ENCODE results near the gene TTF2. TPM values are rescaled to one million over a fixed set of nuclear protein-coding genes. Genes with fewer than 3 reads are reported as not detected.

The TTF2 gene
- total RNA-seq, 1 experiment from 2014 or later, result 91.4 TPM

- Histone ChIP-seq H3K27ac (ENCODE audit: low read depth, low read length, poor library complexity, severe bottlenecking) (no peak overlapping the region), H3K27me3 (replicated peaks; ENCODE audit: insufficient read depth, low read depth, low read length, poor library complexity) (no peaks in the 10 kb centered on the region), H3K36me3 (ENCODE audit: insufficient read depth, low read length, poor library complexity, severe bottlenecking) (no peaks in the 10 kb centered on the region), H3K4me1 (ENCODE audit: insufficient read depth, low read length, poor library complexity, severe bottlenecking) (no peaks in the 10 kb centered on the region), H3K4me3 (ENCODE audit: low read depth, low read length, poor library complexity, severe bottlenecking) (no peak overlapping the region), H3K9me3 (ENCODE audit: low read depth, low read length, poor library complexity, severe bottlenecking) (no peaks in the 10 kb centered on the region)
- ChIA-PET CTCF (no interaction called here), POLR2A (ENCODE audit: low non-redundant PET) (no interaction called here)
- TF ChIP-seq, protein P1, sequence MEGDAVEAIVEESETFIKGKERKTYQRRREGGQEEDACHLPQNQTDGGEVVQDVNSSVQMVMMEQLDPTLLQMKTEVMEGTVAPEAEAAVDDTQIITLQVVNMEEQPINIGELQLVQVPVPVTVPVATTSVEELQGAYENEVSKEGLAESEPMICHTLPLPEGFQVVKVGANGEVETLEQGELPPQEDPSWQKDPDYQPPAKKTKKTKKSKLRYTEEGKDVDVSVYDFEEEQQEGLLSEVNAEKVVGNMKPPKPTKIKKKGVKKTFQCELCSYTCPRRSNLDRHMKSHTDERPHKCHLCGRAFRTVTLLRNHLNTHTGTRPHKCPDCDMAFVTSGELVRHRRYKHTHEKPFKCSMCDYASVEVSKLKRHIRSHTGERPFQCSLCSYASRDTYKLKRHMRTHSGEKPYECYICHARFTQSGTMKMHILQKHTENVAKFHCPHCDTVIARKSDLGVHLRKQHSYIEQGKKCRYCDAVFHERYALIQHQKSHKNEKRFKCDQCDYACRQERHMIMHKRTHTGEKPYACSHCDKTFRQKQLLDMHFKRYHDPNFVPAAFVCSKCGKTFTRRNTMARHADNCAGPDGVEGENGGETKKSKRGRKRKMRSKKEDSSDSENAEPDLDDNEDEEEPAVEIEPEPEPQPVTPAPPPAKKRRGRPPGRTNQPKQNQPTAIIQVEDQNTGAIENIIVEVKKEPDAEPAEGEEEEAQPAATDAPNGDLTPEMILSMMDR (conservative IDR thresholded peaks at IDR 0.05; ENCODE audit: low read depth, low read length), result no peak
- no peak for TF ChIP-seq EZH2 (IDR thresholded peaks at IDR 0.05; ENCODE audit: borderline replicate concordance, low read depth, low read length, poor library complexity, severe bottlenecking)
- DNase-seq (ENCODE audit: low spot score), result no peak
- BruUV-seq (replicated peaks), result no TSS peak
- intact Hi-C loops (cut with micrococcal nuclease; ENCODE audit: unreplicated experiment), result no loop called here
Observed at GRCh38 chr1:117034791-117035290, 25.3 kb upstream of the TTF2 start.

- Histone ChIP-seq H3K27me3 (replicated peaks; ENCODE audit: insufficient read depth, low read depth, low read length, poor library complexity) (no peaks in the 10 kb centered on the region), H3K9me3 (ENCODE audit: low read depth, low read length, poor library complexity, severe bottlenecking) (no peaks in the 10 kb centered on the region), H3K27ac (ENCODE audit: low read depth, low read length, poor library complexity, severe bottlenecking) (no peak overlapping the region), H3K36me3 (ENCODE audit: insufficient read depth, low read length, poor library complexity, severe bottlenecking) (no peaks in the 10 kb centered on the region), H3K4me1 (ENCODE audit: insufficient read depth, low read length, poor library complexity, severe bottlenecking) (no peaks in the 10 kb centered on the region), H3K4me3 (ENCODE audit: low read depth, low read length, poor library complexity, severe bottlenecking) (no peak overlapping the region)
- intact Hi-C loops (cut with micrococcal nuclease; ENCODE audit: unreplicated experiment), result no loop called here
- TF ChIP-seq EZH2 (IDR thresholded peaks at IDR 0.05; ENCODE audit: borderline replicate concordance, low read depth, low read length, poor library complexity, severe bottlenecking), result no peak
- TF ChIP-seq, protein P1 (conservative IDR thresholded peaks at IDR 0.05; ENCODE audit: low read depth, low read length), result no peak
- no TSS peak for BruUV-seq (replicated peaks)
- ChIA-PET CTCF (no interaction called here), POLR2A (ENCODE audit: low non-redundant PET) (no interaction called here)
- DNase-seq (ENCODE audit: low spot score), result no peak
Observed at GRCh38 chr1:117036018-117036461, 24.1 kb upstream of the TTF2 start.

- TF ChIP-seq, protein P1 (conservative IDR thresholded peaks at IDR 0.05; ENCODE audit: low read depth, low read length), result no peak
- no peak for TF ChIP-seq EZH2 (IDR thresholded peaks at IDR 0.05; ENCODE audit: borderline replicate concordance, low read depth, low read length, poor library complexity, severe bottlenecking)
- no TSS peak for BruUV-seq (replicated peaks)
- no peak overlapping the region for H3K27ac ChIP-seq (ENCODE audit: low read depth, low read length, poor library complexity, severe bottlenecking)
- CTCF ChIA-PET, result no interaction called here
- H3K36me3 ChIP-seq (ENCODE audit: insufficient read depth, low read length, poor library complexity, severe bottlenecking), result no peaks in the 10 kb centered on the region
- intact Hi-C loops (cut with micrococcal nuclease; ENCODE audit: unreplicated experiment), result no loop called here
- no peak overlapping the region for H3K4me3 ChIP-seq (ENCODE audit: low read depth, low read length, poor library complexity, severe bottlenecking)
- POLR2A ChIA-PET (ENCODE audit: low non-redundant PET), result no interaction called here
- no peaks in the 10 kb centered on the region for H3K4me1 ChIP-seq (ENCODE audit: insufficient read depth, low read length, poor library complexity, severe bottlenecking)
- no peaks in the 10 kb centered on the region for H3K9me3 ChIP-seq (ENCODE audit: low read depth, low read length, poor library complexity, severe bottlenecking)
- no peaks in the 10 kb centered on the region for H3K27me3 ChIP-seq (replicated peaks; ENCODE audit: insufficient read depth, low read depth, low read length, poor library complexity)
- no peak for DNase-seq (ENCODE audit: low spot score)
Observed at GRCh38 chr1:117037802-117038201, 22.3 kb upstream of the TTF2 start.
